GM18517 (cell line): ENCODE results near the gene CPAMD8.

Source experiments
- ATAC-seq: cut with Tn5 transposase; IDR thresholded peaks from one replicate; pipeline ENCODE4 v1.9.1; 2021; ENCODE audit warnings: mild to moderate bottlenecking, moderate library complexity; ENCODE audit not compliant: unreplicated experiment

Gene CPAMD8

DNA sequence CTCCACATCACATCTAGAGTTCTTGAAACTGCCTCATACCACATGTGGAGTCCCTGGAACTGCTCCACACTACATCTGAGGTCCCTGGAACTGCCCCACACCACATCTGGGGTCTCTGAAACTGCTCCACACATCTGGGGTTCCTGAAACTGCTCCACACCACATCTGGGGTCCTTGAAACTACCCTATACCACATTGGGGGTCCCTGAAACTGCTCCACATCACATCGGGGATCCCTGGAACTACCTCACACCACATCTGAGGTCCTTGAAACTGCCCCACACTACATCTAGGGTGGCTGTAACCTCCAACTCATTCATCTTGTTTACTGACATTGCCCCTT, 104.0 kb downstream of the CPAMD8 start:
- no peak for ATAC-seq

DNA sequence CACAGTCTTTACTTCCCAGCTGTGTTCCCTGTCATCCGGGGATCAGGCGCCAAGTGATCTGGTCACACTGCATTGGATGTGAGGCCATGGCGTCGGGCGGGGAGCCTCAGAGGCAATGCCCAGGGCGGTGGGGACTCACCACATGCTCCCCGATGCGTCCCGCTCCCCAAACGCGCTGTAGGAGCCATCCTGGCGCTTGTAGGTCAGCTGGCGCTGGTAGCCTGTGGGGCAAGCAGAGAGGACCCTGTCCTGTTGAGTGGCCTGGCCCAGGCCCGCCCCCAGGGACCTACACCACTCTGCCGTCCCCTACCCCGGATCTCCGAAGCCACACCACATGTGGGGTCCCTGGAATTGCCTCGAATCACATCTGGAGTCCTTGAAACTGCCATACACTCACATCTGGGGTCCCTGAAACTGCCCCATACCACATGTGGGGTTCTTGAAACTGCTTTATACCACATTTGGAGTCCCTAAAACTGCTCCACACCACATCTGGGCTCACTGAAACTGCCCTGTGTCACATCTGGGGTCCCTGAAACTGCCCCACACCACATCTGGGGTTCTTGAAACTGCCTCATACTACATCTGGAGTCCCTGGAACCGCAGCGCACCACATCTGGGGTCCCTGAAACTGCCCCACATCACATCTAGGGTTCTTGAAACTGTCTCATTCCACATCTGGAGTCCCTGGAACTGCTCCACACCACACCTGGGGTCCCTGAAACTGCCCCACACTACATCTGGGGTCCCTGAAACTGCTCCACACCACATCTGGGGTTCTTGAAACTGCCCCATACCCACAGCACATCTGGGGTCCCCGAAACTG, 104.6 kb downstream of the CPAMD8 start:
- ATAC-seq: no peak

DNA sequence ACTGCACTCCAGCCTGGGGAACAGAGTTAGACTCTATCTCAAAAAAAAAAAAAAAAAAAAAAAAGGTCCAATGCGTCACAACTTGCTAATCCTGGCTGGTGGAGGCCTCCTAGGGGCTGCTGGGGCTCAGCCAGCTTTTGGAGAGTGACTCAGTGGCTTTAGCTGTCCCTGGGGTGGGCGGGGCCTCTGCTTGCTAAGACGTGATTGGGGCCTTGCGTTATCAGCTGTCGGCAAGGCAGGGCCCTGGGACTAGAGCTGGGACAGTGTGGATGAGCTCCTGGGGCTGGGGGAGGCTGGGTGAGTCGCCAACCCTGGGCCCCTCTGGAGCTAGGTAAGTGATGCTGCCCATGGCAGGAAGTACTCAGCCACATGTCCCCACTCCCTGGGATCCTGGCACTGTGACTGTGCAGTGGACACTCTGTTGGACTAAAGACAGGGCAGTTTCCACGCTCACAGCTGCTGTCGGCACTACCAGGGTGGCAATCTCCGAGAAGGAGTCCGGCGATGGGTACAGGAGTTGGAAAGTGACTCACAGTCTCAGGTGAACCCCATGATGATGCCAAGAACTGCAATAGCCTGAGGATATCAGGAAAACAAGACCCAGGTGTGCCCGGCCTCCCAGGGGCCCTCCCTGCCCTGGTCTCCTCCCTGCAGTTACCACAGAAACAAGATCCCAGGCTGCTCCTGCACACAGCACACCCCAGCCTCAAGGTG, 105.6 kb downstream of the CPAMD8 start:
- no peak for ATAC-seq

DNA sequence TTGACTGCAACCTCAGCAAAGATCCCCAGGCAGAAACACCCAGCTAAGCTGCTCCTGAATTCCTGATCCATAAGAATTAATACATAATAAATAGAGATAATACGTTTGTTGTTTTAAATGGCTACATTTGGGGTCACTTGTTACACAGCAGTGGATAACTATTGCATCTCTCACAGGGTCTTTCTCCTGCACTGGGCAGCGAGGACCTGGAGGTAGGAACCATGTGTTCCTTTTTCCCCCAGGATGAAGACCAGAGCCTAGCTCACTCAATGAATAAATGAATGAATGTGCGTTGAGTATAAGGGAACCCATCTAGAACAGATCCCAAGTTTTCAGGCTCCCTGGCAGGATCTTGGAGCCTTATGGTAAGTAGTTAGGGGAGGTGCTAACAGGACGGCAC, 107.1 kb downstream of the CPAMD8 start:
- no peak for ATAC-seq

DNA sequence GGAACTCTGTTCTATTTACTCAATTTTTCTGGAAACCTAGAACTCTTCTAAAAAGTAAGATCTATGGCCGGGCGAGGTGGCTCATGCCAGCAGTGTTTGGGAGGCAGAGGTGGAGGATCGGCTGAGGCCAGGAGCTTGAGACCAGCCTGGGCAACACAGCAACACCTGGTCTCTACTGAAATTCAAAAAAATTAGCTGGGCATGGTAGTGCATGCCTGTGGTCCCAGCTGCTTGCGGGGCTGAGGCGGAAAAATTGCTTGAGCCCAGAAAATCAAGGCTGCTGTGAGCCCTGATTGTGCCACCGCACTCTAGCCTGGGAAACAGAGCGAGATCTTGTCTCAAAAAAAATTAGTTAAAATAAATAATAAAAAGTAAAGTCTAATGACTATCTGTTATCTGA, 109.2 kb downstream of the CPAMD8 start:
- ATAC-seq: no peak

DNA sequence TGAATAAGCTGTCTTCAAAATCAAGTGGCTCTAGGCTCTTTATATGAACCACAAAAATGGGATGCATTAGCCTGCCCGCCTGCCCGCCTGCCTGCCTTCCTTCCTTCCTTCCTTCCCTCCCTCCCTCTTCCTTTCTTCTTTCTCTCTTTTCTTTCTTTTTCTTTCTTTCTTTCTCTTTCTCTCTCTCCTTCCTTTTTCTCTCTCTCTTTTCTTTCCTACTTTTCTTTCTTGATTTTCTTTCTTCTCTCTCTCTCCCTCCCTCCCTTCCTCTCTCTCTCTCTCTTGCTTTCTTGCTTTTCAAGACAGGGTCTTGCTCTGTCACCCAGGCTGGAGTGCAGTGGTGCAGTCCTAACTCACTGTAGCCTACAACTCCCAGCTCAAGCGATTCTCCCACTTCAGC, 110.9 kb downstream of the CPAMD8 start:
- ATAC-seq: no peak

DNA sequence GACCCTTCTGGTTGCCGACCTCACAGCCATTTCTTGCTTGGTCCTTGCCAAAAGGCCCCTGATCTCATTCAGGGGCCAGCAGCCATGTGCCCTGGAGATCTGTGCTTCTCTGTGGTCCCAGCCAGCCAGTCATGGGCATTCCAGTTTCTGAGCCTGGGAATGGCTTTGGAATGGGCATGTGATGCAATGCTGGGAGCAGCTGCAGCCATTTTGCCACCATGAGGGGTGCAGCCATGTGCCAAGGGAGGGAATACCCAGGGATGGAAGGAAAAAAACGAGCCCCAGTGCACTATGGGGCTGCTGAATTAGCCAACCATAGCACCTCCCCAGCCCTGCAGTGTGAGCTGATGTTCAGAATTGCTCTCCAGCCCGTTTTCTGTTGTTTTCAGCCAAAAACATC, 111.5 kb downstream of the CPAMD8 start:
- ATAC-seq: no peak

DNA sequence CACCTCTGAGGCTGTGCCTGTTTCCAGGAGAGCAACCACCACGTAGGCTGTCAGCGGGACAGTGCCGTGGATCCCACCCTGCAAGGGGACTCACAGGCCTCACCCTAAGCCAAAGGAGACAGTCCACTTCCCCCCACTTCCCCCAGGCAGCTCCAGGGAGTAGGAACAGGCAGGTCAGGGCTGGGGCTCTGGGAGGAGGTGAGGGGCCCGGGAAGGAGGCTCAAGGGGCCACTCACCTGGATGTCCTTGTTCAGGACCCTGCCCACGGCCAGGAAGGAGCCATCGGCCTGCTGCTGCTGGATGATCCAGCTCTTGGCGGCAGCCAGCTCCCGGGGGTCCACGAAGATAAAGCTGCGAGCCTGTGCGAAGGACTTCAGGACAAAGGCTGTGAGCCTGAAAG, 112.2 kb downstream of the CPAMD8 start:
- no peak for ATAC-seq

DNA sequence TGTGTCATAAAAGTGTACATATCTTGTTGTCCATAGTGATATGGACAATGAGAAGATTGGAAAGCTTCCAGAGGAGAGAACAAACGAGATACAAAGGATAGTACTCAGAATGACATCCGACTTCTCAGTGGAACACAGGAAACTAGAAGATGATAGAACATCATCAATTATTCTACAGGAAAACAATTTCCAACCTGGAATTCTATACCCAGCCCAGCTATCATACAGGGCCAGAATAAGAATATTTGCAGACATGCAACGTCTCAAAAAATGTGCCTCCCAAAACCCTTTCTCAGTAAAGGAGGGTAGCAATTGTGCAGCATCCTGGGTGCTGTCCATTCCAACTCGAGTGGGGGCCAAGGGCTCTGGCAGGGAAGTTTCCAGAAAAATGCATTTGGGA, 113.8 kb downstream of the CPAMD8 start:
- ATAC-seq: no peak

DNA sequence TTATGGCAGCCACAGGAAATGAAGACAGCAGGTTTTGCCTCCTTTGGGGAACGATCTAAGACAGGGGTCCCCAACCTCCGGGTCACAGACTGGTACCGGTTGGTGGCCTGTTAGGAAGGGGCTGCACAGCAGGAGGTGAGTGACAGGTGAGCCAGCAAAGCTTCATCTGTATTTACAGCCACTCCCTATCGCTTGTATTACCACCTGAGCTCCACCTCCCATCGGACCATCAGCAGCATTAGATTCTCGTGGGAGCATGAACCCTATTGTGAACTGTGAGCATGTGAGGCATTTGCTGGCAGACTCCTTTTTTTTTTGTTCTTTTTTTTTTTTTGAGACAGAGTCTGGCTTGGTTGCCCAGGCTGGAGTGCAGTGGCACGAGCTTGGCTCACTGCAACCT, 115.6 kb downstream of the CPAMD8 start:
- no peak for ATAC-seq

DNA sequence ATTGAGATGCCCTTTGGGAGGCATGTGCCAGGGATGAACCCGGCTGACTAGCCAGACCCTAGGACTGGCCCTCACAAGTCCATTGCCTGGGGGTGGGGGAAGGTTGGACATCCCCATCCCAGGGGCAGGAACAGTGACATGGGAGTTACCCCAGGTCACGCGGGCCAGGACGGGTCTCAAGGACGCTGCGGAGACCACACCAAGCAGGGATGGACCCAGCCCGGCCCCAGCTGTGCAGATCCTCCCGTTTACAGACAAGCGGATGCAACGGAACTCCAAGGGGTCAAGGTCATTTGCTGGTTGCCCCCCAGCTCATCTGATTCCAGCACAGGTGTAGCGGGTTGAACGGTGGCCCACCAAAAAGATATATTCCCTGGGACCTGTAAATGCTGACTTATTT, 117.9 kb downstream of the CPAMD8 start:
- no peak for ATAC-seq

DNA sequence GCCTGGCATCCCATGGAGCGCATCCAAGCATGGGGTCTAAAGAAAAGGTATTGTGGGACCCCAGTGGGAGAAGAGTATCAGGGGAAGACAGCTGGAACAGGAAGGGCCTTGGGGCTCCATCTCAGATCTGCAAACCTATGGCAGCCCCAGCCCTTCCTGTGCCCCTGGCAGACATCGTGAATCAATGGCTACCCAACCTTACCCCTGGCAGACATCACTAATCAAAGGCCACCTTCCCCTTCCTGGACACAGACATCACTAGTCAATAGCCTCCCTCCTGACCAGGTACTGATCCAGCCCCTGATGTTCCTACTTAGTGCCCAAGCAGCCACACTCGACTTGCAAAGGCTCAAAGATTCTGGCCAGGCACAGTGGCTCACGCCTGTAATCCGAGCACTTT, 122.0 kb downstream of the CPAMD8 start:
- ATAC-seq: no peak

DNA sequence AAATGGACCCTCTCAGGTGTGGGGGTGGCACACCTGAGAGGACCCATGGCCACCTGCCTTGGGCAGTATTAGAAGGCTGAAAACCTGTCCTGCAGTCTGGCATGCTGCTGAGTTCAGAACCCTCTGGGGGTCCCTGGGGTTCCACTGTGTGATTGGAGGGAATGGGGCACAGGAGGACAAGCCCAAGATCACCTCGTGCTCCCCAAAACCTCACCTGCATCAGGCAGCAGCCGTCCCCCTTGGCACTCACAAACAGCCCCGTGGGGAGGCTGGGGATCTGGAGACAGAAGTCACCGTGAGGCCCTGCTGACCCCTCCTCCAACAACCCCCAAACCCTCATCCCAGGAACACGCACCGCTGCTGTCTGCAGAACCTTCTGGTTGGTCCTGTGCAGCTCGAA, 123.3 kb downstream of the CPAMD8 start:
- no peak for ATAC-seq

DNA sequence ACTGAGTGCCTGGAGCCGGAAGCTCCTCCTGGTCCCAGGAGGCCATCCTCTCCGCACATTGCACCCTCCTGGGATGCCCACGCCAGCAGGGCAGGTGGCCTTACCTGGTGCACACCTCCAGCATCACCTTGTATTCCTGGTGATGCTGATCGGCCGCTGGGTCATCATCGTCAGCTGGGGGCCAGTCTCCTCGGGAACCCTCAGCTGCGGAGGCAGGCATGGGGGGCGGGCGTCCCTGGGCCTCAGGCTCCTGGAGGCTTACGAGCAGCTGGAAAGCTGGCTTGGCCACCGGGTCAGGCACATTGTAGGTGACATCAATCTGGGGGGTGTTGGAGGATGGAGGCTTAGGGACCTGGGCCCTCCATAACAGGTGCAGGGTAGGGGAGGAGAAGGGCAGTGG, 124.1 kb downstream of the CPAMD8 start:
- ATAC-seq: no peak

DNA sequence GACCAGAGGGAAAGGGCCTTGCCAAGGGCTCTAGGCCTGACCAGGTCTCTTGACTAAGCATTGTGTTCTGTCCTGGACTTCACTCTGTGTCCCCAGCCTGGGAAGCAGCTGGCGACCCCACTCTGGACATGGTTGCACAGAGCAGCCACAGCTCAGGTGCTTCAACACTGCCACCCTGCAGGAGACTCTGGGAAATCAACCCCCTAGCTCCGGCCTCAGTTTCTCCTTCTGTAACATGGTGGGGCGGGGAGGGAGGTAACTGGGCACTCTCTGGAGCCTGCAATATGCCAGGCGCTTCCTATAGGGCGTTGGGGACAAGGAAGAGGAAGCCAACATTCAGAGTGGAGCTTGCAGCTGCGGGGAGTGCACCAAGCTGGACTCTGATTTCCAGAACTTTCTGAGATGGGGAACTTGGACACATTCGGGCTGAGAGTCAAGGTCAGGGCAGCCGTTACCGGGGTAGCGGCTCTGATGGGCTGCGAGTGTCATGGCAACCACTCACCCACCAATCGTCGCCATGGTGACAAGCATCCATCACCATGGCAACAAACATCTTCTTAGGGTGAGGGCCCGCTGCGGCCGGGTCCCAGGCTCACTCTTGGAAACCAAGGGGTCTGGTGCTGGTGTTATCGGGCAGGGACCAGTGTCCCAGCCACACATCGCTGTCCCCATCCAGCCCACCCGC, 125.0 kb downstream of the CPAMD8 start:
- ATAC-seq: no peak

DNA sequence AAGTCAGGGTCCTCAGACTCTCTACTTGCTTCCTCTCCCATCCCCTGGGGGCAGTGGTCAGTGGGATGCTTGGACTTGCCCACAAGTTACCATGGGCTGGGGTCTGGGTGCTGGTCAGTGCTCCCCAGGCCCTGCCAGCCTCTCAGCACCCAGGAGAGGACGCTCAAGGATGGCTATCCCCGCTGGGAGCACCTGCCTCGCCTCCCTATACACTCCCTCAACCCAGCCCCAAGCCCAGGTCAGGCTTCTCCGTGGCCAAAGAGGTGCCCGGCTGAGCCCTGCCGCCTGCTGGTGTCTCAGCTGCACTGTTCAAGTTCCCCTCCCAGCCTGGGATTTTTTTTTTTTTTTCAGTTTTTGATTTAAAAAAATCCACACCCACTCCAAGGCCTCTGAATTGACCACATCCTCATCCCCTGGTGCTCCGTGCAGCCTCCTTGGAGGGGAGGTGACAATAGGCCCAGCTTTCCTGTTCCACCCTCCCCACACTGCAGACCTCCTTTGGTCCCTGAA, 127.0 kb downstream of the CPAMD8 start:
- no peak for ATAC-seq

DNA sequence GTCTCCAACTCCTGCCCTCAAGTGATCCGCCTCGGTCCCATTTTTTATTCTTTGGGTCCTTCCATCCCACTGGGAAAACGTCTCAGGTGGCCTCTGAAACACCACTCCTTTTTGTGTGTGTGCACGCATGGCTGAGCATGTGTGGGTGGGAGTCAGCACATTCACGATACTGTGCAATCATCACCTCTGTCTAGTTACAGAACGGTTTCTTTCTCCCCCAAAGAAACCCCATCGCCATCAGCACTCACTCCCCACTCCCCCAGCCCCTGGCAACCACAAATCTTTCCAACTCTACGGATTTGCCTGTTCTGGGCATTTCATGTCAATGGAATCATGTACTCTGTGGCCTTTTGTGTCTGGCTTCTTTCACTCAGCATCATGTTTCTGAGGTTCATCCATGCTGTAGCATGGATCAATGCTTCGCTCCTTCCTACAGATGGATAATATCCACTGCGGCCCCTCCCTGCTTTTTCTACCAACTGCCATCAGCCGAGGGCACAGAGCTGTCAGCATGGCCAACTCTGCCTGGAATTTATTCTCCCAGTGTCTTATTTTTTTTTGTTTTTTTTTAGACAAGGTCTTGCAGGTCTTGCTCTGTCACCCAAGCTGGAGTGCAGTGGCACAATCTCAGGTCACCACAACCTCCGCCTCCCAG, 128.1 kb downstream of the CPAMD8 start:
- no peak for ATAC-seq

DNA sequence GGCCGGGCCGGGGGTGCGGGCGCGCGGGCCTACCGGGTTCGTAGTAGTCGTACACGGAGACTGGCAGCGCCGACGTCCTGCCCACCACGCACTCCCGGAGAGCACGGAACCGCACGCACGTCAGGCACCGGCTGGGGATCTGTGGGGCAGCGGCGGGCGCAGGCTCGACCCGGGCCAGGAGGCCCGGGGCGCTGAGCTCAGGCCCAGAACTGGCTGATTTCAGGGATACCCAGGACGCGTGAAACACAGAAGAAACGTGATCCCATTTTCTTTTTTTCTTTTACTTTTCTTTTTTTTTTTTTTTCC, 128.8 kb downstream of the CPAMD8 start:
- no peak for ATAC-seq

DNA sequence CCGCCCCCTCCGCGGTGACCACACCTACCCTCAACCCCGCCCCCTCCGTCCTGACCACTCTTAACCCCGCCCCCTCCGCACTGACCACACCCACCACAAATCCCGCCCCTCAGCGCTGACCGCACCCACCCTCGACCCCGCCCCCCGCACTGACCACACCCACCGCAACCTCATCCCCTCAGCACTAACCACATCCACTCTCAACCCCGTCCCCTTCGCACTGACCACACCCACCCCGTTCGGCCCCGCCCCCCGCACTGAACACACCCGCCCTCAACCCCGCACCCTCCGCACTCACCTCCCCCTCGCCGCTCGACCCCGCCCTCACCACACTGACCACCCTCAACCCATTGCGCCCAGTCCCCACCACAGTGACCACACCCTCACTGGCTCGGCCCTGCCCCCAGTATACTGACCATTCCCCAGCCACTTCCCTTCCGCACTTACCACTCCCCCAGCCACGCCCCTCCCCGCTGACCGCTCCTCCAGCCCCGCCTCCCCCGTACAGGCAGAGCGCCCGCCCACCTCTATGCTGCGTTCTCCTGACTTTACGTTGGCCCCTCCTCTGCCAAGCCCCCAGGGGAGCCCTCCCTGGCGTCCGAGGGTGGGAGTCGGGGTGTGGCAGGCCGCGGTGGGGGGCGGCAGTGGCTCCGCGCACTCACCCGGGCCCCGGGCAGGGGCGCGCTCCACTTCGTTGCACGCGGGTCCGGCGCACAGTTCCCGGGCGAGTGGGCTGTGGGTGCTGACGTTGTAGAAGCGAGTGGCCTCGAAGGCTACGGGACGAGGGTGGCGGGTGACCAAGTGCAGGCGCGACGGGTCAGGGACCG, 129.4 kb downstream of the CPAMD8 start:
- ATAC-seq: no peak

DNA sequence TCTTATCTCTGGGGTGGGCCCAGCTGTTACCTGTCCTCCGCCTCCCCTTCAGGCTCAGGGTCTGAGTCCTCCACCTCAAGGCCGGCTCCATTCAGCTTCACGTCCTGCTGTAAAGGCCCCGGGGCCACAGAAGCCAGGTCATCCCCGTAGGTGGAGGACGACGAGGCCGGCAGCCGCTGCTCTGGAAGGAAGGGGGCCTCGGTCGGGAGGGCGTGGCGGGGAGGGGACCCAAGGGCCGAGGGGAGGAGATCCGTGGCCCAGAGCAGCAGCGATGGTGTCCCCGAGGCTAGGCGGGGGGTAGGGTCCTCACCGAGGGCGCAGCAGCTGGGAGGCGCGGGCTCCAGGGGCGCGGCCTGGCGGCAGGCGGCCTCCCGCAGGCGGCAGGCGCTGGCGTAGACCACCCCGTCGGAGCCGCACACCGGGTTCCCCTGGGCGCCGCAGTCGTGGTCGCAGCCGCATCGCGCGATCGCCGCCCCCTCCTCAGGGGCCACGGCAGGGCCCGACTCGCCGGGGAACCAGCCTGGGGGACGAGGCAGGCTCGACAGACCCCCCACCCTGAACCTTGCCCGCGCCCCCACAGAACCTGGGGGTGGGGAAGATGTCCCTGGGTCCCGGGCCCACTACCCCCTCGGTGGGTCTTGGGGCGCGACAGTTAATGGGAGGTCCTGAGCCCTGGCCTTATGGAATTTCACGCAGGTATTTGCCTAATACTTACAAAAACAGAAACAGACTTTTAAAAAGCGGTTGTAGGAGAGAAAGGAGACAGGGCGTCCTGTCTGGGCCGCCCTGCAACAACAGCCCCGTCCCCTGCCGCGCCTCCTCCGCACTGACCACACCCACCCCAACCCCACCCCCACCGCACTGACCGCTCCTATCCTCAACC, 130.2 kb downstream of the CPAMD8 start:
- ATAC-seq: no peak
